CD4-positive, alpha-beta T cell treated with Interleukin-15 for 4 hours (primary cell): ENCODE data around the gene P2RX5.
"Not testable (repeated sequence)": the region's sequence is repeated elsewhere in the genome, so short reads cannot be mapped to it uniquely, and the experiment has no call there.

ENCODE experiments used
- DNase-seq: peaks from one replicate; pipeline ENCODE4 v3.0.0-alpha.2; 2020; ENCODE audit warnings: low spot score

P2RX5 gene

DNA sequence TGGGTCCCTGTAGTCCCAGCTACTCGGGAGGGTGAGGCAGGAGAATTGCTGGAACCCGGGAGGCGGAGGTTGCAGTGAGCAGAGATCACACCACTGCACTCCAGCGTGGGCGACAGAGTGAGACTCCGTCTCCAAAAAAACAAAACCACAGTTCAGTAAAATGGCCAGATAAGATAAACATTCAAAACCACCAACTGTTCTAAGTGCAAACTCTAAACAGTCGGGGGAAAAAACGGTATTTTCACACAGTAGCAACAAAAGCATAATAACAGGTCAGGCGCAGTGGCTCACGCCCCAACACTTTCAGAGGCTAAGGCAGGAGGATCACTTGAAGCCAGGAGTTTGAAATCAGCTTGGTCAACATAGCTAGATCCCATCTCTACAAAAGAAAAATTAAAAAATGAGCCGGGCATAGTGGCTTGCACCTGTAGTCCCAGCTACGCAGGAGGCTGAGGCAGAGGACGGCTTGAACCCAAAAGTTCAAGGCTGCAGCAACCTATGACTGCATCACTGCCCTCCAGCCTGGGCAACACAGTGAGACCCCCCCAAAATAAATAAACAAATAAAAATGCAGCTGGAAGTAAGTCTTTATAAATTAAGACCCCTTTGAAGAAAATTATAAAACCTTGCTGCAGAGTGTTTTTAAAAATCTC lies 17.0 kb upstream of the P2RX5 start:
- DNase-seq = peak; percentile 15

- DNase-seq = peak; percentile 94
These were observed 15.0 kb upstream of the P2RX5 start for GRCh38 chr17:3710951-3711383.

DNA sequence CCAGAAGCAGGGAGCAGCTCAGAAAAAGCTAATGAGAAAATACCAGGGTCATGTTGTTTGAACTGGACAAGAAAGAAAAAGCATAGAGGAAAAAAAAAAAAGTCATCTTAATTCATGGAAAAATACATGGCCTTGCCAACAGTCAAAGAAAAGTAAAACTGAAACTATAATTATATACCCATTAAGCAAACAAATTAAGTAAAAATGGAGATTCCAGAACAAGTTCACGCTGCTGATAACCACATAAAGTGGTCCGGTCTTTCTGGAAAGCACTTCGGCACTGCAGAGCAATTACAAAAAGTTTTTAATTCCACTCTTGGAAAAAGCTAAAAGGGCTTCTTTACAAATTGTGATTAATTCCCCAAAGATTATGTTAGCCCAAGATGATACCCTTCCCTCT lies 12.4 kb upstream of the P2RX5 start:
- DNase-seq = no peak

DNA sequence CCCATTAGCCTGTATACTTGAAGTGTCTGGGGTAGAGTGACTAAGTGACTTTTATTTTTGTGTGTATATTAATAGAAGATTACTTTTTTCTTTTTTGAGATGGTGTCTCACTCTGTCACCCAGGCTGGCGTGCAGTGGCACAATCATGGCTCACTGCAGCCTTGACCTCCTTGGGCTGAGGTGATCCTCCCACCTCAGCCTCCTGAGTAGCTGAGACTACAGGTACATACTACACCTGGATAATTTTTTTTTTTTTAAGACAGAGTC lies 9.7 kb upstream of the P2RX5 start:
- DNase-seq = not testable (repeated sequence)

- no peak for DNase-seq
These were observed 9.2 kb upstream of the P2RX5 start for GRCh38 chr17:3704931-3705717.

GRCh38 chr17:3702041-3702539 lies 6.1 kb upstream of the P2RX5 start:
- not testable (repeated sequence) for DNase-seq

- no peak for DNase-seq
These were observed 4.0 kb upstream of the P2RX5 start for GRCh38 chr17:3699951-3700350.

- DNase-seq = no peak
These were observed 2.2 kb upstream of the P2RX5 start for GRCh38 chr17:3698139-3698538.

DNA sequence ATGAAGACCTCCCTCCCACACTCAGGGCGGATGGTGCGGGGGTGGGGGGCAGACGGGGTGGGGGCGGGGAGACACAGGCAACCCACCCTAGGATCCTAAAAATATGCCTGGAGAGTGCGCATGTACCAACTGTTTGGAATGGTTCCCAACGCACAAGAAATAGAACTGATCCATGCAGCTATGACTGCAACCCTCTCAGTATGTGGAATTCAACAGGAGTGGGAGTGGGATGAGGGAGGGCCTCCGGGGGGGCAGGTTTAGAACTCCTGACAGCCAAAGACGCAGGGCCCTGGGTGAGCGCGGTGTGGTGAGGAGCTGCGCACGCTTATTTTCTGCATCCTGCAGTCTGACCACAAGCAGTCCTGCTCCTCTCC lies 1.1 kb upstream of the P2RX5 start:
- no peak for DNase-seq

- no peak for DNase-seq
These were observed 729 bp downstream of the P2RX5 start for GRCh38 chr17:3695129-3695722.

DNA sequence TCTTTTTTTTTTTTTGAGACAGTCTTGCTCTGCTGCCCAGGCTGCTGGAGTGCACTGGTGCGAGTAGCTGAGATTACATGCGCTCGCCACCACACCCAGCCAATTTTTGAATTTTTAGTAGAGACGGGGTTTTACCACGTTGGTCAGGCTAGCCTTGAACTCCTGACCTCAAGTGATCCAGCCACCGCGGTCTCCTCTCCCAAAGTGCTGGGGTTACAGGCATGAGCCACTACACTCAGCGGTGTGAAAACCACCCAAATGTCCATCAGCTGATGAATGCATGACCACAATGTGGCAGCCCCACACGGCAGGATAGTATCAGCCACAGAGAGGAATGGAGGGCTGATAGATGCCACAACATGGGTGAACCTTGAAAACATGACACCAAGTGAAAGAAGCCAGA lies 2.1 kb downstream of the P2RX5 start:
- DNase-seq = peak; percentile 37

DNA sequence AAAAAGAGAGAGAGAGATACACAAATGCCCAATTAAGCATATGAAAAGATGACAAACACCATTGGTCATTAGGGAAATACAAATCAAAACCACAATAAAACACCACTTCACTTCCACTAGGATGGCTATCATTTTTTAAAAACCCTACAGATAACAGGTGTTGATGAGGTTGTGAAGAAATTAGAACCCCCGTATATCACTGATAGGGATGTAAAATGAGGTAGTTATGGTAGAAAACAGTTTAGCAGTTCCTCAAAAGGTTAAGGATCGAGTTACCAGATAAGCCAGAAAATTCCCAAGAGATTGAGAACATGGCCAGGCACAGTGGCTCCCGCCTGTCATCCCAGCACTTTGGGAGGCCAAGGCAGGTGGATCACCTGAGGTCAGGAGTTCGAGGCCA lies 2.8 kb downstream of the P2RX5 start:
- DNase-seq = no peak

- no peak for DNase-seq
These were observed 3.6 kb downstream of the P2RX5 start for GRCh38 chr17:3692346-3692745.

- DNase-seq = no peak
These were observed 4.3 kb downstream of the P2RX5 start for GRCh38 chr17:3691617-3692067.

- DNase-seq = no peak
These were observed 5.8 kb downstream of the P2RX5 start for GRCh38 chr17:3690094-3690715.

DNA sequence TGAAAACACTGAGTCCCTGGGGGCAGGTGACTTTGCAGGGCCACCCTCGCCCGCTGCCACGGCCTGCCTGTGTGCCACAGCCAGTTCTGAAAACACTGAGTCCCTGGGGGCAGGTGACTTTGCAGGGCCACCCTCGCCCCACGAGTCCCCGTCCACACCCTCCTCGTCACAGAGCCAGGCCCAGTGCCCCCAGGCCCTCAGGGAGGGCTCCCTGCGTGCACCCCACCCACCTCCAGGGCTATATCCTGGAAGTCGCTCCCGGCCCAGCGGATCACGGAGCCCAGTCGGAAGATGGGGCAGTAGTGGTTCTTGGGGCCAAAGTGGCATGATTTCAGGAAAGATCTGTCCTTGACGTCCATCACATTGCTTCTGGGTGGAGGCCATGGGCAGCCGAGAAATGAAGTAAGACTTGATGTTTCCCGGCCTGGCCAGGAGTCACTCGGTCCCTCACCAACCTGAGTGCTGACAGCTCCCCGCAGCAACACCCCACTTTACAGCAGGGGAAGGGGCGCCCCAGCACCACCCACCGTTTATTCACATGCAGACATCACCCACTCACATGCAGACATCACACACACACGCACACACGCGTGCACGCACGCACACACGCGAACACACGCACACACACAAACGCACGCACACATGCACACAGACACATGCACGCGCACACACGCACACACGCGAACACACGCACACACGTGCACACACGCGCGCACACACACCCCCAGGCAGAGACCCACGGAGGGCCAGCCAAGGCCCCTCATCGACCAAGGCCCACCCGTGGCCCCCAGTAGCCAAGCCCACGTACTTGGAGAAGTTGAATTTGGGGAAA lies 6.5 kb downstream of the P2RX5 start:
- DNase-seq = no peak

DNA sequence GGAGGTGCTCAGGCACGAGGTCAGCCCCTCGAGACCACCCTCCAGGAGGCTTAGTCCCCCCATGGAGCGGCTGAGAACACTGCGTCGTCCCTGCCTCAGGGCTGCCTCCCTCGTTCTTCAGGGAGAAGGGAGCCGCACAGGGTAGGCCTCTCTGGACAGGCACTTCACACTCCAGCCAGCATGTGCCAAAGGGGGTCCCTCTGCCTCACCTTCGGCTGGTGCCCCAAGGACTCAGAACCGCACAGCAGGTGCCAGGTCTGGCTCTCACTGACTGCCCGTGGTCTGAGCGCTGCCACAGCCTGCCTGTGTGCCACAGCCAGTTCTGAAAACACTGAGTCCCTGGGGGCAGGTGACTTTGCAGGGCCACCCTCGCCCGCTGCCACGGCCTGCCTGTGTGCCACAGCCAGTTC lies 7.1 kb downstream of the P2RX5 start:
- DNase-seq = no peak

- DNase-seq = no peak
These were observed 7.9 kb downstream of the P2RX5 start for GRCh38 chr17:3688027-3688553.

DNA sequence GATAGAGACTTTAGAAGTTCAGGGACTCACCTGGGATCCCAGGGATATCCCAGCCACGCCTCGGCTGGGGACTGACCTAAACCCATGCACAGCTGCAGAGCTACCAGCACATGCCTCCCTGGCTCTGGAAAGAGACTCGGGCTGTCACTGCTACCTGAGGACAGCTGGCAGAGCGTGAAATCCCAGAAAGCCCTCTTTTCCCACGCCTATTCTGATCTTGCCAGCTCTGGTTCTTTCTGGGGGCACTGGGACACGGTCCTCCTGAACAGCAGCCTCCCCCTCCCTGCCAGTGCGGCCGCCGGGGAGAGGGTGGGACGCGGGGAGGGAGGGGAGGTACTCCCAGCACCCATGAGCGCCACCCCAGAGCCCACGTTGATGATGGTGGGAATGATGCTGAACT lies 10.8 kb downstream of the P2RX5 start:
- DNase-seq = no peak

DNA sequence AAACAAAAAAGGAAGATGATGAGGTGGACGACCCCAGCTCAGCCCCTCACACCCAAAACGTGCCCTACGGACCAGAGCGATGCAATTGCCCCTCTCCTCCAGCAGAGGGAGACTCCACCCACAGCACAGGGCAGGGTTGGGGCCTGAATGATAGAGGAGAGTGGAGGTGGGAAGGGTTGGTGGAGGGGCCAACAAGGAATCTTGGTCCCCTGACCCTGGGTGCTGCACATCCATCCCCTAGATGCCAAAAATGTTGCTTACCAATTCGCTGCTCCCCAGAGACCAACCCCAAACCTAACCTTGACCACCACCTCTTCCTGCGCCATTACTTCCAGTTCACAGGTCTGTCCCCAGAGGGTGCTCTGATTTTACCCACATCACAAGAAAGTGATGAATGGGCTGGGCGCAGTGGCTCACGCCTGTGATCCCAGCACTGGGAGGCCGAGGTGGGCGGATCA lies 12.9 kb downstream of the P2RX5 start:
- peak; percentile 65 for DNase-seq

- DNase-seq = no peak
These were observed 13.9 kb downstream of the P2RX5 start for GRCh38 chr17:3682033-3682432.

GRCh38 chr17:3681565-3681964 lies 14.4 kb downstream of the P2RX5 start:
- DNase-seq = no peak
